H9 (cell line): ENCODE results near the gene STOX1. TPM values are rescaled to one million over a fixed set of nuclear protein-coding genes. Genes with fewer than 3 reads are reported as not detected.
"Not testable (repeated sequence)": the region's sequence is repeated elsewhere in the genome, so short reads cannot be mapped to it uniquely, and the experiment has no call there.

ENCODE experiments used
- DNase-seq: peaks from one replicate; pipeline ENCODE4 v3.0.0-alpha.2; 2017
- H2AFZ ChIP-seq: one replicate; pipeline ENCODE4 v1.6.1; 2013; ENCODE audit warnings: mild to moderate bottlenecking, low read length, control low read depth, moderate library complexity
- H2AK5ac ChIP-seq: 2 replicates; pipeline ENCODE4 v1.6.1; 2013; ENCODE audit warnings: low read length, control low read depth, mixed read lengths; ENCODE audit not compliant: insufficient read length
- H2BK120ac ChIP-seq: one replicate; pipeline ENCODE4 v1.6.1; 2013; ENCODE audit warnings: low read depth, mild to moderate bottlenecking, low read length, control low read depth, inconsistent platforms; ENCODE audit not compliant: poor library complexity, severe bottlenecking
- H2BK12ac ChIP-seq: 2 replicates; pipeline ENCODE4 v1.6.1; 2013; ENCODE audit warnings: low read length, control low read depth, mixed read lengths, low read depth; ENCODE audit not compliant: insufficient read length
- H2BK15ac ChIP-seq: 2 replicates; pipeline ENCODE4 v1.6.1; 2013; ENCODE audit warnings: low read depth, low read length, control low read depth
- H2BK20ac ChIP-seq: one replicate; pipeline ENCODE4 v1.6.1; 2013; ENCODE audit warnings: low read depth, mild to moderate bottlenecking, low read length, control low read depth, inconsistent platforms; ENCODE audit not compliant: poor library complexity, severe bottlenecking
- H2BK5ac ChIP-seq: 2 replicates; pipeline ENCODE4 v1.6.1; 2013; ENCODE audit warnings: low read length, control low read depth, mixed read lengths; ENCODE audit not compliant: insufficient read length
- H3K14ac ChIP-seq: 2 replicates; pipeline ENCODE4 v1.6.1; 2013; ENCODE audit warnings: low read length, control low read depth; ENCODE audit not compliant: insufficient read depth
- H3K18ac ChIP-seq: 2 replicates; pipeline ENCODE4 v1.6.1; 2013; ENCODE audit warnings: low read depth, mild to moderate bottlenecking, mixed read lengths, low read length, control low read depth; ENCODE audit not compliant: insufficient read length
- H3K23ac ChIP-seq: 2 replicates; pipeline ENCODE4 v1.6.1; 2013; ENCODE audit warnings: low read length, control low read depth, mixed read lengths, low read depth; ENCODE audit not compliant: insufficient read length
- H3K23me2 ChIP-seq: 2 replicates; pipeline ENCODE4 v1.6.1; 2013; ENCODE audit warnings: low read depth, mild to moderate bottlenecking, mixed read lengths, low read length, control low read depth; ENCODE audit not compliant: insufficient read length, poor library complexity, severe bottlenecking
- H3K27ac ChIP-seq: 2 replicates; pipeline ENCODE4 v1.5.1; 2013; ENCODE audit warnings: low read length, control low read depth, mixed read lengths, low read depth; ENCODE audit not compliant: insufficient read length
- H3K27me3 ChIP-seq: 2 replicates; pipeline ENCODE4 v1.6.1; 2013; ENCODE audit warnings: low read length, control low read depth, inconsistent platforms; ENCODE audit not compliant: insufficient read depth
- H3K4ac ChIP-seq: 2 replicates; pipeline ENCODE4 v1.6.1; 2013; ENCODE audit warnings: low read depth, mild to moderate bottlenecking, control low read depth, inconsistent platforms, low read length, moderate library complexity
- H3K4me1 ChIP-seq: 2 replicates; pipeline ENCODE4 v1.6.1; 2013; ENCODE audit warnings: low read length, control low read depth, inconsistent platforms; ENCODE audit not compliant: insufficient read depth
- H3K4me2 ChIP-seq: 2 replicates; pipeline ENCODE4 v1.6.1; 2013; ENCODE audit warnings: low read length, control low read depth, mixed read lengths; ENCODE audit not compliant: insufficient read length, insufficient read depth
- H3K56ac ChIP-seq: 2 replicates; pipeline ENCODE4 v1.6.1; 2013; ENCODE audit warnings: low read depth, mild to moderate bottlenecking, mixed read lengths, low read length, control low read depth; ENCODE audit not compliant: insufficient read length
- H3K79me1 ChIP-seq: 2 replicates; pipeline ENCODE4 v1.6.1; 2013; ENCODE audit warnings: low read depth, mild to moderate bottlenecking, moderate library complexity, low read length, control low read depth, inconsistent platforms; ENCODE audit not compliant: insufficient read depth, poor library complexity, severe bottlenecking
- H3K79me2 ChIP-seq: 2 replicates; pipeline ENCODE4 v1.6.1; 2013; ENCODE audit warnings: low read length, control low read depth, inconsistent platforms; ENCODE audit not compliant: insufficient read depth
- H3K9ac ChIP-seq: 2 replicates; pipeline ENCODE4 v1.6.1; 2013; ENCODE audit warnings: low read length, control low read depth, mixed read lengths; ENCODE audit not compliant: insufficient read length; ENCODE audit errors: extremely low read depth
- H3K9me3 ChIP-seq: one replicate; pipeline ENCODE4 v1.6.1; 2013; ENCODE audit warnings: low read depth, low read length, inconsistent platforms; ENCODE audit not compliant: control insufficient read depth
- H3T11ph ChIP-seq: one replicate; pipeline ENCODE4 v1.6.1; 2013; ENCODE audit warnings: mild to moderate bottlenecking, low read length, control low read depth, inconsistent platforms
- H4K20me1 ChIP-seq: one replicate; pipeline ENCODE4 v1.6.1; 2013; ENCODE audit not compliant: control insufficient read depth, insufficient read length, insufficient read depth
- H4K5ac ChIP-seq: 2 replicates; pipeline ENCODE4 v1.6.1; 2013; ENCODE audit warnings: low read depth, mild to moderate bottlenecking, mixed read lengths, low read length, control low read depth; ENCODE audit not compliant: insufficient read length
- H4K8ac ChIP-seq: replicated peaks from 2 replicates; pipeline ENCODE4 v1.6.1; 2013; ENCODE audit warnings: low read length, control low read depth, mixed read lengths, low read depth; ENCODE audit not compliant: insufficient read length
- H4K91ac ChIP-seq: 2 replicates; pipeline ENCODE4 v1.6.1; 2013; ENCODE audit warnings: low read depth, mild to moderate bottlenecking, moderate library complexity, mixed read lengths, low read length, control low read depth; ENCODE audit not compliant: insufficient read length
- H3K27ac Mint-ChIP-seq, 3 experiments: 2 replicates in 2 of 3; 3 replicates in 1 of 3; pipeline ENCODE4 v1.8.0; 2020 to 2021; ENCODE audit warnings: mixed read lengths in 3 of 3, mild to moderate bottlenecking in 1 of 3, moderate library complexity in 1 of 3
- H3K27me3 Mint-ChIP-seq: 2 replicates; pipeline ENCODE4 v1.8.0; 2021; ENCODE audit warnings: low read depth, mild to moderate bottlenecking, moderate library complexity, mixed read lengths
- H3K36me3 Mint-ChIP-seq, 3 experiments: 2 replicates in 2 of 3; 3 replicates in 1 of 3; pipeline ENCODE4 v1.8.0; 2020 to 2021; ENCODE audit warnings: low read depth in 3 of 3, mixed read lengths in 3 of 3; ENCODE audit not compliant: insufficient read depth in 1 of 3
- H3K4me1 Mint-ChIP-seq, 2 experiments: 2 replicates each; pipeline ENCODE4 v1.8.0; 2020; ENCODE audit warnings: mixed read lengths in 2 of 2
- H3K4me3 Mint-ChIP-seq, 2 experiments: 2 replicates in 1 of 2; 3 replicates in 1 of 2; pipeline ENCODE4 v1.8.0; 2020 to 2021; ENCODE audit warnings: mild to moderate bottlenecking in 2 of 2, mixed read lengths in 2 of 2, moderate library complexity in 1 of 2
- H3K9me3 Mint-ChIP-seq, 2 experiments: 2 replicates in 1 of 2; 3 replicates in 1 of 2; pipeline ENCODE4 v1.8.0; 2020; ENCODE audit warnings: mild to moderate bottlenecking in 2 of 2, mixed read lengths in 2 of 2, moderate library complexity in 1 of 2
- WGBS: extraction: QIAGEN DNeasy Blood & Tissue Kit; methylation state at CpG from one replicate; pipeline ENCODE4 v1.1.7; 2013; ENCODE audit warnings: missing lambda C conversion rate, low lambda C conversion rate, mixed read lengths; ENCODE audit not compliant: insufficient read length; ENCODE audit errors: extremely low coverage; 5-methylcytosine and 5-hydroxymethylcytosine counted together
- total RNA-seq: library from RNA; stranded (reverse); gene quantifications from 2 replicates; pipeline ENCODE4 v1.2.1, GENCODE V29; 2021
- TF ChIP-seq, protein P1 (sequence below): fragments of 200-600 bp; sonication (generic); conservative IDR thresholded peaks from 3 replicates; pipeline ENCODE4 v1.8.0; 2021; ENCODE audit warnings: antibody characterized with exemption, mild to moderate bottlenecking

STOX1 gene
- total RNA-seq, 1 experiment from 2014 or later, result 5.8 TPM

DNA sequence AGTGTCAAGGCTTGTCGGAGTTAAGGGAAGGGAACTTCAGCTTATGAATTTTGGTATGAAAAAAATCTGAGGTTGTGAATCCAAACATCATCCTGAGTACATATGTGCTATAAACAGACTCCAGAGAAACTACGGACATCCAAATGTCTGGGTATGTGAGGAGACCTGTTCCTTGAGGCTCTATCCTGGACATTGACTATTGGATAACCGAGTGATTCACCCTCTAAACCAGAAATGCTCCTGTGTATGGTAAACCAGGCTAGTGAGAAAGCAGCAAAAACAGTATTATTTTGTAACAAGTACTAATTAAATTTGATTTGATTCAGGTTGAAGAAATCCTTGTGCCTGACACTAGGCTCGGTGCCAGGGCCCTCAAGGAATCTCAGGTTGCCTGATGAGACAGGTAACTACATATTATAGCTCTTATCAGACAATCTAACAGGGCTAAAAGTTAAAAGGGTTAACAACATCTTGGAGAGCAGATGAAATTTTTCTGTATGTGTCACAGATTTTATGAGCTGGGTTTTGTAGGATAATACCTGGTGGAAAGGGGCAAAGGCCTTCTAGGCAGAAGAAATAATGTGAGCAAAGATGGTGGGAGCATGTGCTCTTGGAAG lies 10.4 kb upstream of the STOX1 start:
- Mint-ChIP-seq H3K36me3 (no peaks in the 10 kb centered on the region), H3K4me1 (peaks cover 5 to 15% of the 10 kb centered on the region in 2 experiments), H3K27ac (no peak overlapping the region), H3K27me3 (no peaks in the 10 kb centered on the region), H3K4me3 (no peak overlapping the region; a peak in 1 of 5 replicates), H3K9me3 (no peaks in the 10 kb centered on the region)
- no peak overlapping the region for H4K91ac ChIP-seq
- DNase-seq, result no peak
- H2BK120ac ChIP-seq, result no peak overlapping the region
- no peaks in the 10 kb centered on the region for H3K27me3 ChIP-seq
- no peak overlapping the region for H2BK5ac ChIP-seq
- H3K18ac ChIP-seq, result no peak overlapping the region
- H3T11ph ChIP-seq, result no peak overlapping the region
- no peak overlapping the region for H3K4ac ChIP-seq
- H3K23me2 ChIP-seq, result no peaks in the 10 kb centered on the region
- H3K4me2 ChIP-seq, result no peak overlapping the region
- H2AK5ac ChIP-seq, result no peak overlapping the region
- H3K23ac ChIP-seq, result no peak overlapping the region
- H2BK15ac ChIP-seq, result no peak overlapping the region
- no peaks in the 10 kb centered on the region for H3K79me2 ChIP-seq
- TF ChIP-seq, protein P1, sequence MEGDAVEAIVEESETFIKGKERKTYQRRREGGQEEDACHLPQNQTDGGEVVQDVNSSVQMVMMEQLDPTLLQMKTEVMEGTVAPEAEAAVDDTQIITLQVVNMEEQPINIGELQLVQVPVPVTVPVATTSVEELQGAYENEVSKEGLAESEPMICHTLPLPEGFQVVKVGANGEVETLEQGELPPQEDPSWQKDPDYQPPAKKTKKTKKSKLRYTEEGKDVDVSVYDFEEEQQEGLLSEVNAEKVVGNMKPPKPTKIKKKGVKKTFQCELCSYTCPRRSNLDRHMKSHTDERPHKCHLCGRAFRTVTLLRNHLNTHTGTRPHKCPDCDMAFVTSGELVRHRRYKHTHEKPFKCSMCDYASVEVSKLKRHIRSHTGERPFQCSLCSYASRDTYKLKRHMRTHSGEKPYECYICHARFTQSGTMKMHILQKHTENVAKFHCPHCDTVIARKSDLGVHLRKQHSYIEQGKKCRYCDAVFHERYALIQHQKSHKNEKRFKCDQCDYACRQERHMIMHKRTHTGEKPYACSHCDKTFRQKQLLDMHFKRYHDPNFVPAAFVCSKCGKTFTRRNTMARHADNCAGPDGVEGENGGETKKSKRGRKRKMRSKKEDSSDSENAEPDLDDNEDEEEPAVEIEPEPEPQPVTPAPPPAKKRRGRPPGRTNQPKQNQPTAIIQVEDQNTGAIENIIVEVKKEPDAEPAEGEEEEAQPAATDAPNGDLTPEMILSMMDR, result no peak
- H3K4me1 ChIP-seq, result no peaks in the 10 kb centered on the region
- H2AFZ ChIP-seq, result no peak overlapping the region
- no peak overlapping the region for H3K56ac ChIP-seq
- no peak overlapping the region for H3K9ac ChIP-seq
- H3K79me1 ChIP-seq, result no peaks in the 10 kb centered on the region
- H2BK20ac ChIP-seq, result no peak overlapping the region
- H3K14ac ChIP-seq, result no peak overlapping the region
- no peak overlapping the region for H2BK12ac ChIP-seq
- H4K20me1 ChIP-seq, result no peaks in the 10 kb centered on the region
- H3K9me3 ChIP-seq, result no peaks in the 10 kb centered on the region
- no peak overlapping the region for H3K27ac ChIP-seq
- no peak overlapping the region for H4K8ac ChIP-seq
- no peak overlapping the region for H4K5ac ChIP-seq
- no CpG with 5 or more reads among the region's 4 CpGs for WGBS

DNA sequence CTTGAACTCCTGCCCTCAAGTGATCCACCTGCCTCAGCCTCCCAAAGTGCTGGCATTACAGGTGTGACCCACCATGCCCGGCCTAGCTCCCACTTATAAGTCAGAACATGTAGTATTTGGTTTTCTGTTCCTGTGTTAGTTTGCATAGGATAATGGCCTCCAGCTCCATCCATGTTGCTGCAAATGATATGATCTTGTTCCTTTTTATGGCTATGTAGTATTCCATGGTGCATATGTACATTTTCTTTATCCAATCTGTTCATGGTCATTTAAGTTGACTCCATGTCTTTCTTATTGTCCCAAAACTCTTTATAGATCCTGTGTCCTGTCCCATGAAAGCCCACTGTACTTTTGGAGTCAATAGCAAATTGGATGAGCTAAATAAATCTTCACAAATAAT lies 7.0 kb upstream of the STOX1 start:
- not testable (repeated sequence) for H3K27me3 ChIP-seq, H2BK15ac ChIP-seq, DNase-seq, H3K79me2 ChIP-seq, H3K9me3 Mint-ChIP-seq, H4K5ac ChIP-seq, H3K4me2 ChIP-seq, H3K18ac ChIP-seq, H3K9ac ChIP-seq, H3K27ac Mint-ChIP-seq, H3K4ac ChIP-seq, H3K27me3 Mint-ChIP-seq, H3K4me1 ChIP-seq, H3T11ph ChIP-seq, H3K9me3 ChIP-seq, H4K20me1 ChIP-seq, H2AK5ac ChIP-seq, H3K14ac ChIP-seq, H3K56ac ChIP-seq, H3K36me3 Mint-ChIP-seq, H2BK120ac ChIP-seq, H4K8ac ChIP-seq, H3K4me1 Mint-ChIP-seq, H2BK5ac ChIP-seq, H4K91ac ChIP-seq, H3K4me3 Mint-ChIP-seq, H2BK12ac ChIP-seq, H3K27ac ChIP-seq, H2AFZ ChIP-seq, H3K23me2 ChIP-seq, H3K79me1 ChIP-seq, H2BK20ac ChIP-seq, H3K23ac ChIP-seq
- no CpG with 5 or more reads among the region's 1 CpG for WGBS
